ENCODE measurements around the gene STAG3.
A peak's percentile ranks its signal among the peaks of the same experiment; 100 is the strongest.
"Not testable (repeated sequence)": the region's sequence is repeated elsewhere in the genome, so short reads cannot be mapped to it uniquely, and the experiment has no call there.

The STAG3 gene, protein sequence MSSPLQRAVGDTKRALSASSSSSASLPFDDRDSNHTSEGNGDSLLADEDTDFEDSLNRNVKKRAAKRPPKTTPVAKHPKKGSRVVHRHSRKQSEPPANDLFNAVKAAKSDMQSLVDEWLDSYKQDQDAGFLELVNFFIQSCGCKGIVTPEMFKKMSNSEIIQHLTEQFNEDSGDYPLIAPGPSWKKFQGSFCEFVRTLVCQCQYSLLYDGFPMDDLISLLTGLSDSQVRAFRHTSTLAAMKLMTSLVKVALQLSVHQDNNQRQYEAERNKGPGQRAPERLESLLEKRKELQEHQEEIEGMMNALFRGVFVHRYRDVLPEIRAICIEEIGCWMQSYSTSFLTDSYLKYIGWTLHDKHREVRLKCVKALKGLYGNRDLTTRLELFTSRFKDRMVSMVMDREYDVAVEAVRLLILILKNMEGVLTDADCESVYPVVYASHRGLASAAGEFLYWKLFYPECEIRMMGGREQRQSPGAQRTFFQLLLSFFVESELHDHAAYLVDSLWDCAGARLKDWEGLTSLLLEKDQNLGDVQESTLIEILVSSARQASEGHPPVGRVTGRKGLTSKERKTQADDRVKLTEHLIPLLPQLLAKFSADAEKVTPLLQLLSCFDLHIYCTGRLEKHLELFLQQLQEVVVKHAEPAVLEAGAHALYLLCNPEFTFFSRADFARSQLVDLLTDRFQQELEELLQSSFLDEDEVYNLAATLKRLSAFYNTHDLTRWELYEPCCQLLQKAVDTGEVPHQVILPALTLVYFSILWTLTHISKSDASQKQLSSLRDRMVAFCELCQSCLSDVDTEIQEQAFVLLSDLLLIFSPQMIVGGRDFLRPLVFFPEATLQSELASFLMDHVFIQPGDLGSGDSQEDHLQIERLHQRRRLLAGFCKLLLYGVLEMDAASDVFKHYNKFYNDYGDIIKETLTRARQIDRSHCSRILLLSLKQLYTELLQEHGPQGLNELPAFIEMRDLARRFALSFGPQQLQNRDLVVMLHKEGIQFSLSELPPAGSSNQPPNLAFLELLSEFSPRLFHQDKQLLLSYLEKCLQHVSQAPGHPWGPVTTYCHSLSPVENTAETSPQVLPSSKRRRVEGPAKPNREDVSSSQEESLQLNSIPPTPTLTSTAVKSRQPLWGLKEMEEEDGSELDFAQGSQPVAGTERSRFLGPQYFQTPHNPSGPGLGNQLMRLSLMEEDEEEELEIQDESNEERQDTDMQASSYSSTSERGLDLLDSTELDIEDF

DNA sequence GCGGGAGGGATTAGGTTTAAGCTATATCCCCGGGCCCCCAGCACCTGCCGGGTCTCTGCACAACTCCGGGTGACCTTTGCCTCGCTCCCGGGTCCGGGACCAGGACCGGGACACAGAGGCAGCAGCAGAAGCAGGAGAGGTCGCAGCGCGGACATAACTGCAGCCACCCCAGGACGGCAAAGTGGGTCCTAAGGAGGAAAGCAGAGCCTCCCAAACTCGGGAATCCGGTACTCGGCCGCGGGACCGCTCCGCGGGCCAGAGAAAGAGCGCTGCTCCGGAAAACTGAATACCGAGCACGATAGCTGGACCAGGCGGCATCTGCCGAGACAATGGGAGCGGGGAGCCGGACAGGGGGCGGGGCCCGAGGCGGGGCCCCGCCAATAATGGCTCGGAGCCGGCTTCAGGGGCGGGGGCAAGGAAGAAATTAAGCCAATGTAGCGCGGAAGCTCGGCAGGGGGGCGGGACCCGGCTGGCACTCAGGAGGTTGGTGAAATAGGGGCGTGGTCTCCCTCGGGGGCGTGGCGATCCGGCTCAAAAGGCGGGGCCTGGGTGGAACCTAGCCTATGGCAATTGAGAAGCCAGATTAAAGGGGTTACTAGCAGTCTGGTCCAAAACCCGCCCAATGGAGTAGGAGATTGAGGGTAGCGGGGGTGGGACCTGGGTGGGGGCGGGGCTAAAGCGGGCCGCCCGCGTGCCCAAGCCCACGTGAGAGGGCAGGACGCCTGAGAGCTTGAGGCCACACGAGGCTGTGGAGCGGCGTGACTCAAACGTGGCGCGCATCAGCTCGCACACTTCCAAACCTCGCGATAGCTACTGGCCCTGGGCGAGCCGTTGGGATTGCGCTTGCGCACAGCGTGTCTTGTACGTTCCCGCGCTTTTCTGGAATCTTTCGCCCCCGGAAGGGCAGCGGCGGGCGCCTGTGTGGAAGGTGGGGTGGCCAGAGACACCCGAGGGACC, at the start of gene STAG3, which contains the start of gene GPC2:
Gene STAG3 (plus strand): TSS at position 874 of the 957 bp plus-strand sequence. CDS start 2,639 bp downstream, outside the sequence.
Gene GPC2 (minus strand): TSS at position 337 of the 957 bp plus-strand sequence. CDS start 182 bp downstream, at position 155.
- DNase-seq, result peak; percentile 99

GRCh38 chr7:100128637-100128963, 49.1 kb upstream of the STAG3 start:
- DNase-seq, result no peak

GRCh38 chr7:100130220-100130607, 47.5 kb upstream of the STAG3 start:
- not testable (repeated sequence) for DNase-seq

- peak; percentile 84 for DNase-seq
These were observed 46.9 kb upstream of the STAG3 start for GRCh38 chr7:100130608-100131453.

- no peak for DNase-seq
These were observed 45.6 kb upstream of the STAG3 start for GRCh38 chr7:100132126-100132525.

GRCh38 chr7:100132697-100133151, 45.0 kb upstream of the STAG3 start:
- peak; percentile 79 for DNase-seq

DNA sequence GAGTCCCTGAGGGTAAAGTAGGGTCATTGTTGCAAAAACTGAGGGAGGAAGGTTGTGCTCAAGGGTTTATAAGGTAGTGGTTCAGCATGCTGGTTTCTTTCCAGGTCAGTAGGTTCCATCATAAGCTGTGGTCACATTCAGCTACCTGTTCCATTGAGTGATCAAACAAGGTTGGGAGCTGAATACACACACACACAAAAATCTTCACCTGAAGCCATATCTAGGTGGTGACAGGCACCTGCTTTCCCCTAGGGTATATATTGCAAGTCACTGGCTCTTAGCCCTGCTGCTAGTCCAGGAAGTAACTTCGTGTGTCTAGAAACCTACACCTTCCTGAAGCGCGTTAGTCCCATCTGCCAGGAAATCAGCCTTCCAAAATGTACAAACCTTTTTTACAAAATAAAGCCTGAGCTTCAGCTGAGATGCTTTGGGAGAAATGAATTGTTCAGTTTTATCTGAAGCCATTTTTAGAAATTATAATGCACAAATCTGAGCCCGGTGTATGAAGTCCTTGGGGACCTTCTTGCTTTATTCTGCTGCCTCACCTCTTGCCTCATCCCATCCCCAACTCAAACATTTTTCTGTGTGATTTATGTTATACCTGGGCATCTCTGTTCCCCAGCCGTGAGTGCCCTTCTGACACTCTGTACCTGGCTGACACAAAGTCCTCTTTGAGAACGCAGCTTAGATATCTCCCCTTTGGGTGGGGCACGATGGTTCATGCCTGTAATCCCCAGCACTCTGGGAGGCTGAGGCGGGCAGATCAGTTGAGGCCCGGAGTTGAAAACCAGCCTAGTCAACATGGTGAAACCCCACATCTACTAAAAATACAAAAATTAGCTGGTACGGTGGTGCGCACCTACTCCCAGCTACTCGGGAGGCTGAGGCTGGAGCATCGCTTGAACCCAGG, 39.6 kb upstream of the STAG3 start:
- no peak for DNase-seq

- DNase-seq, result no peak
These were observed 36.2 kb upstream of the STAG3 start for GRCh38 chr7:100141555-100141949.

DNA sequence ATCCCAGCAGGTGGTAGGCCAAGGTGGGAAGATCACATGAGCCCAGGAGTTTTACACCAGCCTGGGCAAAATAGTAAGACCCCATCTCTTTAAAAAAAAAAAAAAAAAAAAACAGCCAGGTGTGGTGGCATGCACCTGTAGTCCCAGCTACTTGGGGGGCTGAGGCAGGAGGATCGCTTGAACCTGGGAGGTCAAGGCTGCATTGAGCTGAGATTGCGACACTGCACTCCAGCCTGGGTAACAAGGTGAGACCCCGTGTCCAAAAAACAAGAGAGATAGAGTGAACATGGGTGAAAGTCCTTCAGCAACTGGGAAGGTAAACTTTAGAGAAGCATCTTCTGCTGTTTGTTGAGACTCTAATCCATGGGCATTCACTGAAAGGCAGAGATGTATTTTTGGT, 35.3 kb upstream of the STAG3 start:
- no peak for DNase-seq

- DNase-seq, result not testable (repeated sequence)
These were observed 31.4 kb upstream of the STAG3 start for GRCh38 chr7:100146350-100146749.

- no peak for DNase-seq
These were observed 30.4 kb upstream of the STAG3 start for GRCh38 chr7:100147278-100147677.

DNA sequence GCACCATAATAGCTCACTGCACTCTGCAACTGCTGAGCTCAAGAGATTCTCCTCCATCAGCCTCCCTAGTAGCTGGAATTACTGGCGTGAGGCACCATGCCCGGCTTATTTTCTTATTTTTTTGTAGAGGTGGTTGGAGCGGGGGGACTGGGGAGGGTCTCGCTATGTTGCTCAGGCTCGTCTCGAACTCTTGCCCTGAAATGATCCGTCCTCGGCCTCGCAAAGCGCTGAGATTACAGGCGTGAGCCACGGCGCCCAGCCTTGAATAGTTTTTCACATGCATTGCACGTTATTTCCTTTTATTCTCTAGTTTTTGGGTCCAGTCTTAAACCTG, 29.5 kb upstream of the STAG3 start:
- DNase-seq, result no peak

DNA sequence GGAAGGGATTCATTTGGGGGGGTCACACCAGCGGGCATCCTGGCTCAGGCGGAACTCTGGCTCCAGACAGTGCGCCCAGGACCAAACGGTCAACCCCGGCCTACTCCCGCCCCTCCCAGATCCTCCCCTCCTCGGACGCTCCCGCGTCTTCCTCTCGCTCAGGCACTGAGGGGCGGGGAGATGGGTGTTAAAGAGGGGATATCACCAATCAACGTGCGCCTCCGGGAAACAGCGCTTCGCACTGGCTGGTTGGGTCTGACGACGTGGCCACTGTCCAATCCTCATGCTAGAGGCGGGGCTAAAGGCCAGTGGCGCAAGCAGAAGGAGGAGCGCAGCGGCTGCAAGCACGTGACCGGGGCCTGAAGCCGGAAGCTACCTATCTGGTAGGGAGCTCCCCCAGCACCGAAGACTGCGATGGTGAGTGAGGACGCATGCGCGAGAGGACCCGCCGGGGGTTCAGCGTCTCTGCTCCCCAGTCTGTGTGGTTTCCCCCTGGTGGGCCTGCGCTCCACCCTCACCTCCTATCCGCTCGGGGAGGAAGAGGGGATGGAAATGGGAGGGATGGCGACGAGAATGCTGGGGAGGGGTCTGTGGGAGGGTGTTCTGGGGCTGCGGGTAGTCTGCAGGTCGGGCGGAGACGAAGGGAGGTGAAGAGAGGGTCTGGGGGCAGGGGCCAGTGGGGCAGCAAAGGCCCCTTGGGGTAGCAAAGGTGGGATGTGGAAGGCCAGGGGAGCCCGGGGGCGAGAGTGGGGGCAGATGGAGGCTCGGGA, 29.0 kb upstream of the STAG3 start, which contains the start of gene LAMTOR4:
Gene LAMTOR4 (plus strand): TSS at position 360 of the 770 bp plus-strand sequence. CDS start 55 bp downstream, at position 415.
- DNase-seq, result peak; percentile 99

GRCh38 chr7:100152404-100152803, 25.3 kb upstream of the STAG3 start:
- DNase-seq, result no peak

DNA sequence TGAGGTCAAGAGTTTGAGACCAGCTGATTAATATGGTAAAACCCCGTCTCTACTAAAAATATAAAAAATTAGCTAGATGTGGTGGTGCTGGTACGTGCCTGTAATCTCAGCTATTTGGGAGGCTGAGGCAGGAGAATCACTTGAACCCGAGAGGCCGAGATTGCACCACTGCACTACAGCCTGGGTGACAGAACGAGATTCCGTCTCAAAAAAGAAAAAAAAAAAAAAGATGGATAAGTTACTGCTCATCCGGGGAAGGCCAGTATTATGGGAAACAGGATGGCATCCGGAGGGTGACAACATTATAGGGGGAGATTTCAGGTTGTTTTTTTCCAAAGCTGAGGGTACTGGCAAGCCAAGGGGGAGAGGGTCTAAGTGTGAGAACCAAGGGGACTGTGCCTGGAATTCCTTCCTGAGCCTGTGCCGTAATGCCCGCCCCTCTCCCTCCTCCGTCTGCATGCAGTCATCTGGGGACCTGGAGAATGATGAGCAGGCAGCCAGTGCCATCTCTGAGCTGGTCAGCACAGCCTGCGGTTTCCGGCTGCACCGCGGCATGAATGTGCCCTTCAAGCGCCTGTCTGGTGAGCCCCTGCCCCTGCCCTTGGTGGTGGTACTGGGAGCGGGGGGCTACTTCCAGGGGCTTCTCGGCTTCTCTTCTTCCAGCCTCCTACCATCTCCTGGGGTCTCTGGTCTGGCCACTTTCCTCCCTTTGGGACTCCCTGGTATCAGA, 24.6 kb upstream of the STAG3 start:
- no peak for DNase-seq

- DNase-seq, result no peak
These were observed 23.8 kb upstream of the STAG3 start for GRCh38 chr7:100153708-100154535.

Data from CD4-positive, alpha-beta T cell treated with Interleukin-10 for 1 hour (primary cell).